CD8-positive, alpha-beta memory T cell (primary cell): ENCODE data around the gene PSAPL1. TPM values are rescaled to one million over a fixed set of nuclear protein-coding genes. Genes with fewer than 3 reads are reported as not detected.

Source experiments
- CTCF ChIA-PET: fragments of 350-600 bp; sonication (Branson Sonifier 250); formaldehyde crosslinking; loops from one replicate; lab custom pipeline; 2021; ENCODE audit warnings: antibody characterized with exemption; lab: Charles Lee
- POLR2A ChIA-PET: fragments of 350-600 bp; sonication (Branson Sonifier 250); formaldehyde crosslinking; loops from one replicate; lab custom pipeline; 2021; ENCODE audit warnings: antibody characterized with exemption; lab: Charles Lee
- DNase-seq, 5 donors: peaks; one replicate each; pipeline versions ENCODE4 v3.0.0 to v3.0.0-alpha.2; 2020 to 2022; ENCODE audit warnings: mixed read lengths in 1 of 5
- H3K27ac ChIP-seq: one replicate; pipeline ENCODE4 v1.7.0; 2013; ENCODE audit warnings: low read depth, mild to moderate bottlenecking, low read length, moderate library complexity
- H3K27me3 ChIP-seq: 2 replicates; pipeline ENCODE4 v1.7.0; 2013; ENCODE audit warnings: low read length, mild to moderate bottlenecking; ENCODE audit not compliant: insufficient read depth, poor library complexity, severe bottlenecking
- H3K36me3 ChIP-seq: 2 replicates; pipeline ENCODE4 v1.7.0; 2013; ENCODE audit warnings: mild to moderate bottlenecking, low read length, moderate library complexity; ENCODE audit not compliant: insufficient read depth
- H3K4me1 ChIP-seq: 2 replicates; pipeline ENCODE4 v1.7.0; 2013; ENCODE audit warnings: mild to moderate bottlenecking, low read length, moderate library complexity; ENCODE audit not compliant: insufficient read depth
- H3K4me3 ChIP-seq: 2 replicates; pipeline ENCODE4 v1.7.0; 2013; ENCODE audit warnings: mild to moderate bottlenecking, low read length
- H3K9me3 ChIP-seq: 2 replicates; pipeline ENCODE4 v1.7.0; 2013; ENCODE audit warnings: mild to moderate bottlenecking, low read length
- H3K27ac Mint-ChIP-seq, 8 donors: one replicate each; pipeline ENCODE4 v1.8.0; 2020 to 2021; ENCODE audit warnings: mixed read lengths in 8 of 8, mild to moderate bottlenecking in 6 of 8, inconsistent platforms in 3 of 8, moderate library complexity in 3 of 8
- H3K27me3 Mint-ChIP-seq, 2 donors: one replicate each; pipeline ENCODE4 v1.8.0; 2020 to 2021; ENCODE audit warnings: mixed read lengths in 2 of 2, mild to moderate bottlenecking in 1 of 2, moderate library complexity in 1 of 2
- H3K36me3 Mint-ChIP-seq, 3 donors: one replicate each; pipeline ENCODE4 v1.8.0; 2020 to 2021; ENCODE audit warnings: mixed read lengths in 3 of 3, inconsistent platforms in 1 of 3, mild to moderate bottlenecking in 1 of 3
- H3K4me1 Mint-ChIP-seq, 3 donors: one replicate each; pipeline ENCODE4 v1.8.0; 2020 to 2021; ENCODE audit warnings: mixed read lengths in 3 of 3, inconsistent platforms in 1 of 3, mild to moderate bottlenecking in 1 of 3
- H3K4me3 Mint-ChIP-seq, 7 donors: one replicate each; pipeline ENCODE4 v1.8.0; 2020 to 2021; ENCODE audit warnings: mixed read lengths in 7 of 7, mild to moderate bottlenecking in 6 of 7, moderate library complexity in 4 of 7, inconsistent platforms in 2 of 7
- H3K9me3 Mint-ChIP-seq, 5 donors: one replicate each; pipeline ENCODE4 v1.8.0; 2020 to 2022; ENCODE audit warnings: mixed read lengths in 5 of 5, mild to moderate bottlenecking in 3 of 5, moderate library complexity in 2 of 5, inconsistent platforms in 1 of 5
- polyA plus RNA-seq: library from polyadenylated mRNA; unstranded; fragments of 300-500 nt; fragmentation: Illumina TruSeq; gene quantifications from one replicate; pipeline ENCODE4 v1.2.3, GENCODE V29; 2021
- total RNA-seq, 2 experiments: library from RNA; stranded (reverse); gene quantifications; one replicate each; pipeline ENCODE4 v1.2.3, GENCODE V29; 2021

The PSAPL1 gene
- total and polyA plus RNA-seq, 3 experiments from 2014 or later: not detected

DNA sequence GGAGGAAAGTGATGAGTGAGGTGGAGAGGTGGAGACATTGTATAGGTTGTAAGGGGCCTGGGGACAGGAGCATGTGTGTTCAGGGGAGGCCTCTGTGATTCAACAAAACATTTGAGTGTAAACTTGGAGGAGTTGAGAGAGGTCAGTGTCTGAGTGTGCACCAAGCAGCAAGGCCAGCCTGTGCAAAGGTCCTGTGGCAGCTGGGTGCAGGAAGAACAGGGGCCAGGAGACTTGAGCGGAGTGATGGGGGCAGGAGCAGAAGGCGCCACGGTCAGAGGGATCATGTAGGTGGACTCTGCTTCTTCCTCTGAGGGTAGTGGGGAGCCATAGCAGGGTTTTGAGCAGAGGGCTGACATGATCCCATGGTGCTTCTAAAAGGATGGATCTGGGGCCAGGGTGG lies 9.6 kb upstream of the PSAPL1 start:
- peaks cover 8 to 26% of the 10 kb centered on the region in 2 donors for H3K27me3 Mint-ChIP-seq
- no peak overlapping the region for H3K4me3 Mint-ChIP-seq
- POLR2A ChIA-PET: no interaction called here
- H3K36me3 Mint-ChIP-seq: no peaks in the 10 kb centered on the region
- DNase-seq: no peak
- no peak overlapping the region for H3K27ac Mint-ChIP-seq
- CTCF ChIA-PET: no interaction called here
- Histone ChIP-seq H3K36me3 (no peaks in the 10 kb centered on the region), H3K27me3 (no peaks in the 10 kb centered on the region), H3K4me1 (no peaks in the 10 kb centered on the region), H3K9me3 (no peaks in the 10 kb centered on the region), H3K27ac (no peak overlapping the region), H3K4me3 (no peak overlapping the region)
- no peaks in the 10 kb centered on the region for H3K4me1 Mint-ChIP-seq
- no peaks in the 10 kb centered on the region for H3K9me3 Mint-ChIP-seq

- no peaks in the 10 kb centered on the region for H3K4me1 ChIP-seq
- no peak overlapping the region for H3K4me3 ChIP-seq
- no peak overlapping the region for H3K4me3 Mint-ChIP-seq
- peaks cover 10 to 29% of the 10 kb centered on the region in 2 donors for H3K27me3 Mint-ChIP-seq
- H3K27ac ChIP-seq: no peak overlapping the region
- no peak overlapping the region for H3K27ac Mint-ChIP-seq
- no peaks in the 10 kb centered on the region for H3K9me3 Mint-ChIP-seq
- ChIA-PET CTCF (no interaction called here), POLR2A (no interaction called here)
- DNase-seq: no peak
- H3K36me3 Mint-ChIP-seq: no peaks in the 10 kb centered on the region
- H3K4me1 Mint-ChIP-seq: no peaks in the 10 kb centered on the region
- no peaks in the 10 kb centered on the region for H3K9me3 ChIP-seq
- no peaks in the 10 kb centered on the region for H3K36me3 ChIP-seq
- H3K27me3 ChIP-seq: no peaks in the 10 kb centered on the region
Observed at GRCh38 chr4:7442574-7443162, 7.9 kb upstream of the PSAPL1 start.

DNA sequence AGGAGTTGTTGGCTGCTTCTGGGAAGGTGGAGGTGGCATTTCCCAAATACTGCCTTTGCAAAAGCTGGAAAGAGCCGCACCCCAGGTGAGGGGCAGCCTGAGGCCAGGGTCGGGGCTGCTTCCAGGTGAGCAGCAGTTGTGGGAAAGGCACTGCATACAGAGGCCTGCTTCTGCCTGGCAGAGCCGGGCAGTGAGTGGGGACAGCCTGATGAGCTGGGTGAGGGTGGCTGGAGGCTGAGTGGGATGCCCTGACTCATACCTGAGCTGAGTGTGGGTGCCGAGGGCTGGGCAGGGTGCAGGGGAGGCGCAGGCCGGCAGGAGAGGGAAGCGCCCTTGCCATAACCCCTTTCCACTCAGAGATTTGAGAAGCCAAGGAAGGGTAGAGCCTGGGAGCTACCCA lies 6.5 kb upstream of the PSAPL1 start:
- Histone ChIP-seq H3K36me3 (no peaks in the 10 kb centered on the region), H3K4me3 (no peak overlapping the region), H3K27ac (no peak overlapping the region), H3K27me3 (no peaks in the 10 kb centered on the region), H3K9me3 (no peaks in the 10 kb centered on the region), H3K4me1 (no peaks in the 10 kb centered on the region)
- no peaks in the 10 kb centered on the region for H3K4me1 Mint-ChIP-seq
- H3K36me3 Mint-ChIP-seq: no peaks in the 10 kb centered on the region
- no peak for DNase-seq
- no peak overlapping the region for H3K27ac Mint-ChIP-seq
- CTCF ChIA-PET: no interaction called here
- peaks cover 10 to 29% of the 10 kb centered on the region in 2 donors for H3K27me3 Mint-ChIP-seq
- POLR2A ChIA-PET: no interaction called here
- no peak overlapping the region for H3K4me3 Mint-ChIP-seq
- H3K9me3 Mint-ChIP-seq: no peaks in the 10 kb centered on the region

DNA sequence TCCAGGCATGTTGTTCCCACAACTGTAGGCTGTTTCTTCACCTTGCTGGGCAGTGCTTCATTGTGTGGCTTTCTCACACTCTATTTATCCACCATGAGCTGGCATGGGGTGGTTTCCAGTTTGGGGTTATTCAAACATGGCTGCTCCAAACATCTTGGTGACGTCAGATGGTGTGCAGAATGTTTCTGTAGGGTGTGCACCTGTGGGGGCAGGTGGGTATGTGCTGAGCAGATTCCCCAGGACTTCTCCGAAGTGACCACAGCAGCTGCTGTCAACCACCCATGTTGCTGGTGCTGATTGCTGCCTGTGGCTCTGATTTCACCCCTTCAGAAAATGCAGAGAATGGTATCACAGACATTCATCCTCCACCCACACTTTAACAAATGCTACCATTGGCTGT lies 5.0 kb upstream of the PSAPL1 start:
- H3K4me1 ChIP-seq: no peaks in the 10 kb centered on the region
- DNase-seq: no peak
- H3K27ac Mint-ChIP-seq: no peak overlapping the region
- peaks cover 0 to 1% (median 0%) of the 10 kb centered on the region in 3 donors for H3K4me1 Mint-ChIP-seq
- H3K9me3 Mint-ChIP-seq: no peaks in the 10 kb centered on the region
- CTCF ChIA-PET: no interaction called here
- H3K27ac ChIP-seq: no peak overlapping the region
- no peak overlapping the region for H3K4me3 ChIP-seq
- no peaks in the 10 kb centered on the region for H3K9me3 ChIP-seq
- H3K4me3 Mint-ChIP-seq: no peak overlapping the region
- H3K27me3 Mint-ChIP-seq: peaks cover 10 to 28% of the 10 kb centered on the region in 2 donors
- no peaks in the 10 kb centered on the region for H3K36me3 Mint-ChIP-seq
- no peaks in the 10 kb centered on the region for H3K36me3 ChIP-seq
- POLR2A ChIA-PET: no interaction called here
- no peaks in the 10 kb centered on the region for H3K27me3 ChIP-seq

- H3K9me3 Mint-ChIP-seq: no peaks in the 10 kb centered on the region
- DNase-seq: no peak
- H3K27me3 Mint-ChIP-seq: peaks cover 7 to 8% of the 10 kb centered on the region in 2 donors
- H3K27ac Mint-ChIP-seq: no peak overlapping the region
- H3K4me1 ChIP-seq: no peaks in the 10 kb centered on the region
- H3K36me3 ChIP-seq: no peaks in the 10 kb centered on the region
- CTCF ChIA-PET: no interaction called here
- H3K27ac ChIP-seq: no peak overlapping the region
- H3K4me3 Mint-ChIP-seq: no peak overlapping the region
- H3K9me3 ChIP-seq: no peaks in the 10 kb centered on the region
- no peaks in the 10 kb centered on the region for H3K36me3 Mint-ChIP-seq
- peaks cover 0 to 1% (median 0%) of the 10 kb centered on the region in 3 donors for H3K4me1 Mint-ChIP-seq
- no peaks in the 10 kb centered on the region for H3K27me3 ChIP-seq
- no peak overlapping the region for H3K4me3 ChIP-seq
- POLR2A ChIA-PET: no interaction called here
Observed at GRCh38 chr4:7436256-7436655, 1.5 kb upstream of the PSAPL1 start.

DNA sequence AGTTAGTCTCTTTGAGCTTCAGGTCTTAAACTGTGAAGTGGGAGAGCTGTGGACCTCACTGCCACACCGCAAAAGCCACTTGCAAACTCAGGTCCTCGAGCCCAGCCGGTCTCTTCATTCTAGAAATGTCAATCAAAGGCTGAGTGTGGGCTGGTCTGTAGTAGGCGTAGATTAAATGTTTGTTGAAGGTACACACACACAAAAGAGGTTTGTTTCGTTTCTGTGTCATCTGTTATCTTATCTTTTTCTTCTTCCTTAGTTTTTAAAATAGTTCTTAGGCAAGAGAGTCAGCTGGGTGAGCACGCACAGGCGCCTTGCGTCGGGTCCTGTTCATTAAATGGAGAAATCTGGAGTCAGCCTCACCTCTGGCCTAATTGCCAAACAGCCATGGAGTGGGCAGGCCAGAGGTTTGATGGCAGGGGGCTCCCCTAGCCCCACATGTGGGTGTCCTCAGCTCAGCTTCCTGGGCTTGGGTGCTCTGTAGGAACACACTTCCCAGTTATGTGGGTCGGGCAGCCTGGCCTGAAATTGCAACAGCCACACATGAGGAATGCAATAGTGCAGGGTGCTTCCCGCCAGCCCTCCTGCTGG lies 836 bp upstream of the PSAPL1 start:
- DNase-seq: no peak
- Mint-ChIP-seq H3K27ac (peak overlapping the region in 1 of 8 donors; percentile 63), H3K27me3 (peaks cover 2 to 4% of the 10 kb centered on the region in 2 donors), H3K4me1 (peaks cover 0 to 1% (median 0%) of the 10 kb centered on the region in 3 donors), H3K4me3 (no peak overlapping the region), H3K36me3 (no peaks in the 10 kb centered on the region), H3K9me3 (no peaks in the 10 kb centered on the region)
- H3K9me3 ChIP-seq: no peaks in the 10 kb centered on the region
- H3K4me1 ChIP-seq: no peaks in the 10 kb centered on the region
- ChIA-PET POLR2A (no interaction called here), CTCF (no interaction called here)
- H3K36me3 ChIP-seq: no peaks in the 10 kb centered on the region
- no peak overlapping the region for H3K27ac ChIP-seq
- H3K27me3 ChIP-seq: no peaks in the 10 kb centered on the region
- no peak overlapping the region for H3K4me3 ChIP-seq

GRCh38 chr4:7434141-7434765 lies 477 bp downstream of the PSAPL1 start:
- no peaks in the 10 kb centered on the region for H3K4me1 ChIP-seq
- H3K36me3 Mint-ChIP-seq: no peaks in the 10 kb centered on the region
- no peaks in the 10 kb centered on the region for H3K9me3 Mint-ChIP-seq
- ChIA-PET POLR2A (no interaction called here), CTCF (no interaction called here)
- no peaks in the 10 kb centered on the region for H3K36me3 ChIP-seq
- no peak for DNase-seq
- peak overlapping the region in 1 of 8 donors; percentile 32 for H3K27ac Mint-ChIP-seq
- peaks cover 2 to 3% of the 10 kb centered on the region in 2 donors for H3K27me3 Mint-ChIP-seq
- H3K9me3 ChIP-seq: no peaks in the 10 kb centered on the region
- peaks cover 0 to 1% (median 0%) of the 10 kb centered on the region in 3 donors for H3K4me1 Mint-ChIP-seq
- no peak overlapping the region for H3K4me3 ChIP-seq
- H3K27me3 ChIP-seq: no peaks in the 10 kb centered on the region
- H3K4me3 Mint-ChIP-seq: no peak overlapping the region
- H3K27ac ChIP-seq: no peak overlapping the region

DNA sequence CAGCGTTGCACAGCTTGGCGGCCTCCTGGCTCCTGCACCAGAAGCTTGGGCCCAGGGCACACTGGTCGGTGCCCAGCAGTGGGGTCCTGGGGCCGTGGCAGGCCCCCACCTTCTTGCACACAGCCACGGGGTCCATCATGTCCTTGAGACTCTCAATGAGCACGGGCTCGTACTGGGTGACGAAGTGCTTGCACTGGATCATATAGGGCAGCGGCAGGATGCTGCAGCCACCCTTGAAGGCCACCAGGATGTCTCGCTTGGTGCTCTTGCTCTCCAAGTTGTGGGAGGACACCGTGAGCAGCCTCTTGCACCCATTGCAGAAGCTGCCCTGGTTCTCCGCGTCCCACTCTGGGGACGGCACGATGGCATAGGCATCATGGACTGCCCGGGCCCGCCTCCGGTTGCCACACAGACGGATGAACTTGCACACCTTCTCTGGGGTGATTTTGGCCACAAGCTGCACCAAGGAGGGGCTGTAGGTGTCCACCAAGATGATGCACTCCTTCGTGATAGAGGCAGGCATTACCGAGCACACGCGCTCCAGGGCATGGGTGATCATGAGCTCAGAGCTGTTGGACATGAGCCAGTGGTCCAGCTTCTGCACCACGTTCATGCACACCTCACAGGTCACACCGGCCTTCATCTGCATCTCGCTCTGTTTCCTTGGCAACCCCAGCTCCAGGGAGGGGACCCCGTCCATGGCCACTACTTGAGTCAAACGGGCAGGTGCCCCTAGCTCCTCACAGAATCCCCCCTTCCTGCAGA lies 1.2 kb downstream of the PSAPL1 start:
- no peaks in the 10 kb centered on the region for H3K36me3 Mint-ChIP-seq
- H3K9me3 Mint-ChIP-seq: no peaks in the 10 kb centered on the region
- peaks cover 0 to 3% of the 10 kb centered on the region in 2 donors for H3K27me3 Mint-ChIP-seq
- peak overlapping the region in 1 of 8 donors; percentile 32 for H3K27ac Mint-ChIP-seq
- H3K9me3 ChIP-seq: no peaks in the 10 kb centered on the region
- H3K4me3 ChIP-seq: no peak overlapping the region
- peak in 1 of 5 donors; percentile 37 for DNase-seq
- peaks cover 0 to 1% (median 0%) of the 10 kb centered on the region in 3 donors for H3K4me1 Mint-ChIP-seq
- H3K27ac ChIP-seq: no peak overlapping the region
- peak overlapping the region in 1 of 7 donors; percentile 6 for H3K4me3 Mint-ChIP-seq
- no peaks in the 10 kb centered on the region for H3K27me3 ChIP-seq
- H3K36me3 ChIP-seq: no peaks in the 10 kb centered on the region
- no peaks in the 10 kb centered on the region for H3K4me1 ChIP-seq
- ChIA-PET CTCF (no interaction called here), POLR2A (no interaction called here)
